PC-9 (cell line): Measurements from ENCODE around the gene MCM7. TPM values are rescaled to one million over a fixed set of nuclear protein-coding genes. Genes with fewer than 3 reads are reported as not detected.

Experiments
- BruUV-seq: library from RNA; stranded (reverse); fragments of 400-500 nt; replicated peaks from 2 replicates; lab custom pipeline; 2021; lab: Mats Ljungman, UMichigan
- CTCF ChIA-PET: fragments of 300-600 bp; sonication (Branson Sonifier 250); formaldehyde crosslinking; loops from one replicate; lab custom pipeline; 2022; ENCODE audit warnings: antibody characterized with exemption; lab: Charles Lee
- POLR2A ChIA-PET: fragments of 300-600 bp; sonication (Branson Sonifier 250); formaldehyde crosslinking; loops from one replicate; lab custom pipeline; 2022; ENCODE audit warnings: antibody characterized with exemption; ENCODE audit not compliant: unreplicated experiment; lab: Charles Lee
- DNase-seq, 2 experiments: peaks; one replicate each; pipeline versions ENCODE4 v3.0.0 to v3.0.0-alpha.2; 2015 to 2022; ENCODE audit warnings: mixed read lengths in 1 of 2
- H2AFZ ChIP-seq: fragments of 200-600 bp; sonication (generic); 2 replicates; pipeline ENCODE4 v1.8.1; 2017; ENCODE audit warnings: antibody characterized with exemption
- H3F3A ChIP-seq: fragments of 200-600 bp; sonication (generic); 2 replicates; pipeline ENCODE4 v1.8.1; 2017; ENCODE audit warnings: antibody characterized with exemption, mild to moderate bottlenecking, low read depth; ENCODE audit not compliant: insufficient read depth
- H3K27ac ChIP-seq: fragments of 200-600 bp; sonication (generic); 2 replicates; pipeline ENCODE4 v1.6.1; 2016; ENCODE audit warnings: mixed run types
- H3K27me3 ChIP-seq: fragments of 200-600 bp; sonication (generic); 2 replicates; pipeline ENCODE4 v1.6.1; 2016; ENCODE audit warnings: low read depth, mixed run types; ENCODE audit not compliant: insufficient read depth
- H3K36me3 ChIP-seq: fragments of 200-600 bp; sonication (generic); 2 replicates; pipeline ENCODE4 v1.6.1; 2016; ENCODE audit warnings: low read depth, mixed run types
- H3K4me1 ChIP-seq: fragments of 200-600 bp; sonication (generic); replicated peaks from 2 replicates; pipeline ENCODE4 v1.6.1; 2016; ENCODE audit warnings: mixed run types; ENCODE audit not compliant: insufficient read depth
- H3K4me2 ChIP-seq: fragments of 200-600 bp; sonication (generic); 2 replicates; pipeline ENCODE4 v1.6.1; 2017; ENCODE audit warnings: mixed run types
- H3K4me3 ChIP-seq: fragments of 200-600 bp; sonication (generic); 2 replicates; pipeline ENCODE4 v1.6.1; 2016; ENCODE audit warnings: mixed run types
- H3K79me2 ChIP-seq: fragments of 200-600 bp; sonication (generic); 2 replicates; pipeline ENCODE4 v1.6.1; 2017; ENCODE audit warnings: low read depth, mixed run types
- H3K9me2 ChIP-seq: fragments of 200-600 bp; sonication (generic); 2 replicates; pipeline ENCODE4 v1.8.1; 2017; ENCODE audit warnings: mild to moderate bottlenecking; ENCODE audit not compliant: insufficient read depth
- H3K9me3 ChIP-seq: fragments of 200-600 bp; sonication (generic); 2 replicates; pipeline ENCODE4 v1.8.1; 2016; ENCODE audit warnings: low read depth; ENCODE audit not compliant: insufficient read depth
- H4K20me1 ChIP-seq: fragments of 200-600 bp; sonication (generic); 2 replicates; pipeline ENCODE4 v1.8.1; 2017; ENCODE audit not compliant: insufficient read depth
- EZH2 ChIP-seq: fragments of 200-600 bp; sonication (generic); IDR thresholded peaks from 2 replicates; pipeline ENCODE4 v1.8.0; 2017; ENCODE audit warnings: antibody characterized with exemption, low read depth
- intact Hi-C: fragments of 100-400 bp; cut with micrococcal nuclease; formaldehyde crosslinking; loops from one replicate; pipeline ENCODE4 v1.10.0; 2022; ENCODE audit not compliant: unreplicated experiment
- total RNA-seq: library from RNA; stranded (reverse); gene quantifications from 2 replicates; pipeline ENCODE4 v1.2.3, GENCODE V29; 2021
- TF ChIP-seq, protein P1 (sequence below): fragments of 200-600 bp; sonication (generic); conservative IDR thresholded peaks from 2 replicates; pipeline ENCODE4 v1.6.1; 2017; ENCODE audit warnings: mixed run types, antibody characterized with exemption, mild to moderate bottlenecking, moderate library complexity

MCM7 gene
- total RNA-seq, 1 experiment from 2014 or later = 238 TPM

DNA sequence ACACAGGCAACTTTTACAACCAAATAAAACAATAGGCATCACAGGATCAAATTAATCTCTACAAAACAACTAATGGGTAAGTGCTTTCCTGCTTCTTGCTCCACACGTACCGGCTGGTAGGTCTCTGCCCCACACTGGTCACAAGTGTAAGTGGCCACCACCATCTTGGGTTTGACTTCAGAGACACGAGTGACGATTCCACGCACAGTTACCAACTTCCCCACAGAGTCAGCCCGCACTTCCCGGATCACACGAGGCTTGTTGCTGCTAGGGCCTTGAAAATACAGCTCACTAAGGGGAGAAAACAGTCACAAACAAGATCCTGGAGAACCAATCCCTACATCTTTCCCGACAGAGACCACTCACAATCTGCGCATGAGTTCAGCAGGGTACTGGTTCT lies 2.3 kb downstream of the MCM7 start:
- H3K79me2 ChIP-seq = peaks cover 48% of the 10 kb centered on the region
- peaks cover 48% of the 10 kb centered on the region for H3K36me3 ChIP-seq
- no peaks in the 10 kb centered on the region for H3K27me3 ChIP-seq
- peaks cover 19% of the 10 kb centered on the region for H3K4me1 ChIP-seq
- H3F3A ChIP-seq = peaks cover 76% of the 10 kb centered on the region
- H3K9me3 ChIP-seq = no peaks in the 10 kb centered on the region
- H2AFZ ChIP-seq = no peak overlapping the region
- POLR2A ChIA-PET = no interaction called here
- DNase-seq = no peak
- CTCF ChIA-PET = interaction anchor here (0.6 kb wide), 1 partner anchor 218 kb away, joined by 3 read pairs; no protein-coding TSS in a partner anchor
- no peaks in the 10 kb centered on the region for H3K9me2 ChIP-seq
- no TSS peak for BruUV-seq
- no peak overlapping the region for H3K4me3 ChIP-seq
- TF ChIP-seq EZH2 = no peak
- TF ChIP-seq, protein P1, sequence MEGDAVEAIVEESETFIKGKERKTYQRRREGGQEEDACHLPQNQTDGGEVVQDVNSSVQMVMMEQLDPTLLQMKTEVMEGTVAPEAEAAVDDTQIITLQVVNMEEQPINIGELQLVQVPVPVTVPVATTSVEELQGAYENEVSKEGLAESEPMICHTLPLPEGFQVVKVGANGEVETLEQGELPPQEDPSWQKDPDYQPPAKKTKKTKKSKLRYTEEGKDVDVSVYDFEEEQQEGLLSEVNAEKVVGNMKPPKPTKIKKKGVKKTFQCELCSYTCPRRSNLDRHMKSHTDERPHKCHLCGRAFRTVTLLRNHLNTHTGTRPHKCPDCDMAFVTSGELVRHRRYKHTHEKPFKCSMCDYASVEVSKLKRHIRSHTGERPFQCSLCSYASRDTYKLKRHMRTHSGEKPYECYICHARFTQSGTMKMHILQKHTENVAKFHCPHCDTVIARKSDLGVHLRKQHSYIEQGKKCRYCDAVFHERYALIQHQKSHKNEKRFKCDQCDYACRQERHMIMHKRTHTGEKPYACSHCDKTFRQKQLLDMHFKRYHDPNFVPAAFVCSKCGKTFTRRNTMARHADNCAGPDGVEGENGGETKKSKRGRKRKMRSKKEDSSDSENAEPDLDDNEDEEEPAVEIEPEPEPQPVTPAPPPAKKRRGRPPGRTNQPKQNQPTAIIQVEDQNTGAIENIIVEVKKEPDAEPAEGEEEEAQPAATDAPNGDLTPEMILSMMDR = no peak
- H3K4me2 ChIP-seq = peak overlapping the region; percentile 94
- intact Hi-C loops = no loop called here
- H4K20me1 ChIP-seq = peaks cover 15% of the 10 kb centered on the region; the same call in 1 of the 2 replicates
- no peak overlapping the region for H3K27ac ChIP-seq

DNA sequence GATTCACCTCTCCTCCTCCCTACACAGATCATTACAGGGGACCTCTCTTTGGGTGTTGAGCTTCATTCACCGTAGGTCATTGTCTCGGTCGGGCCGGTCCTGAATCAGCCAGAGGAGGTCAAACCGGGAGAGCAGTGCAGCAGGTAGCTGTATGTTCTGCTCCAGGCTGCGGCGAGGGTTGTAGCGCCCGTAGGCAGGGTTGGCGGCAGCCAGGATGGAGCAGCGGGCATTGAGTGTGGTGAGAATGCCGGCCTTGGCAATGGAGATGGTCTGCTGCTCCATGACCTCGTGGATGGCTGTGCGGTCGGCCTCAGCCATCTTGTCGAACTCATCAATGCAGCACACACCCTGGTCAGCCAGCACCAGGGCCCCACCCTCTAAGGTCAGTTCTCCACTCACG lies 5.5 kb downstream of the MCM7 start:
- Histone ChIP-seq H2AFZ (no peak overlapping the region), H3K27me3 (no peaks in the 10 kb centered on the region), H3K9me3 (no peaks in the 10 kb centered on the region), H3K4me2 (no peak overlapping the region), H3K9me2 (no peaks in the 10 kb centered on the region), H3K27ac (no peak overlapping the region), H3K36me3 (peaks cover 52% of the 10 kb centered on the region), H3K79me2 (peaks cover 39% of the 10 kb centered on the region), H3F3A (peaks cover 92% of the 10 kb centered on the region), H3K4me1 (peaks cover 12% of the 10 kb centered on the region; the same call in 1 of the 2 replicates), H3K4me3 (no peak overlapping the region), H4K20me1 (peaks cover 22% of the 10 kb centered on the region; the same call in 1 of the 2 replicates)
- DNase-seq = no peak
- TF ChIP-seq EZH2 = no peak
- TF ChIP-seq, protein P1 = no peak
- ChIA-PET CTCF (no interaction called here), POLR2A (no interaction called here)
- BruUV-seq = no TSS peak
- intact Hi-C loops = no loop called here

DNA sequence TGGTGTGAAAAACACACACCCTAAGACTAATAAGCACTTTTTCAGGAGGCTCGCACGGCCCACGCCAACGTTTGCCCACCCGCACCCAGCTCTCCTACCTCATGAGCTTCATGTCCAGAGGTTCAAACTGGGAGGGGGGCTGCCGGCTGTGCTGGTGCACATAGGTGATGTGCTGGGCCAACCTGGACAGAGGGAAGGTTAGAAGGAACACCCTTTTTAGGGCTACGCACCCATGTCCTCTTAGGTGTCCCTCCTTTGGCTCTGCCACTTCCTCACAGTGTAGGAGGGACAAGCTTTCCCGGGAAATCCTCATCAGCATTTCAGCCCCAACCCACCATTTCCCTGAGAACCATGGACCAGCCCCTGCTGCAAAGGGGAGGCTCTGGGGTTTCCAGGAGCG lies 5.9 kb downstream of the MCM7 start:
- CTCF ChIA-PET = no interaction called here
- H4K20me1 ChIP-seq = peaks cover 22% of the 10 kb centered on the region; the same call in 1 of the 2 replicates
- H3K27me3 ChIP-seq = no peaks in the 10 kb centered on the region
- TF ChIP-seq EZH2 = no peak
- TF ChIP-seq, protein P1 = no peak
- no peak overlapping the region for H3K27ac ChIP-seq
- H3K36me3 ChIP-seq = peaks cover 52% of the 10 kb centered on the region
- POLR2A ChIA-PET = interaction anchor here (0.6 kb wide), 2 partner anchors 25 to 31 kb away, joined by 3 to 4 read pairs; no protein-coding TSS in a partner anchor
- peaks cover 38% of the 10 kb centered on the region for H3K79me2 ChIP-seq
- no peak for DNase-seq
- no TSS peak for BruUV-seq
- H3F3A ChIP-seq = peaks cover 96% of the 10 kb centered on the region
- H2AFZ ChIP-seq = no peak overlapping the region
- peaks cover 12% of the 10 kb centered on the region; the same call in 1 of the 2 replicates for H3K4me1 ChIP-seq
- no peak overlapping the region for H3K4me3 ChIP-seq
- intact Hi-C loops = no loop called here
- H3K9me3 ChIP-seq = no peaks in the 10 kb centered on the region
- H3K9me2 ChIP-seq = no peaks in the 10 kb centered on the region
- no peak overlapping the region for H3K4me2 ChIP-seq
